Effector memory CD4-positive, alpha-beta T cell (primary cell): Measurements from ENCODE around the gene OLFML1.
A peak's percentile ranks its signal among the peaks of the same experiment; 100 is the strongest.

ENCODE experiments used
- DNase-seq, 3 donors: peaks; one replicate each; pipeline ENCODE4 v3.0.0-alpha.2; 2020
- H3K27ac ChIP-seq: 2 replicates; pipeline ENCODE4 v1.7.0; 2013; ENCODE audit warnings: mild to moderate bottlenecking, low read length, moderate library complexity; ENCODE audit not compliant: insufficient read depth, poor library complexity, severe bottlenecking
- H3K27me3 ChIP-seq: replicated peaks from 2 replicates; pipeline ENCODE4 v1.7.0; 2013; ENCODE audit warnings: mild to moderate bottlenecking, low read length; ENCODE audit not compliant: insufficient read depth, control insufficient read depth, poor library complexity, severe bottlenecking
- H3K36me3 ChIP-seq: 2 replicates; pipeline ENCODE4 v1.7.0; 2013; ENCODE audit warnings: mild to moderate bottlenecking, low read length, moderate library complexity; ENCODE audit not compliant: control insufficient read depth, insufficient read depth
- H3K4me1 ChIP-seq: 2 replicates; pipeline ENCODE4 v1.7.0; 2013; ENCODE audit warnings: low read length, mild to moderate bottlenecking; ENCODE audit not compliant: control insufficient read depth, insufficient read depth, poor library complexity, severe bottlenecking
- H3K4me3 ChIP-seq: 2 replicates; pipeline ENCODE4 v1.7.0; 2013; ENCODE audit warnings: low read length, low read depth, mild to moderate bottlenecking; ENCODE audit not compliant: insufficient read depth, poor library complexity, severe bottlenecking
- H3K9me3 ChIP-seq: 2 replicates; pipeline ENCODE4 v1.7.0; 2013; ENCODE audit warnings: mild to moderate bottlenecking, low read length, moderate library complexity; ENCODE audit not compliant: control insufficient read depth
- total RNA-seq, 3 donors: gene quantifications; one replicate each; lab custom pipeline; 2026; lab: John Stamatoyannopoulos, UW

OLFML1 gene
- total RNA-seq, result 0 reads per million in 3 donors

GRCh38 chr11:7485186-7486097 is at the start of gene OLFML1:
OLFML1 (plus strand) TSS chr11:7485506; CDS start chr11:7485876, 370 bp downstream.
- Histone ChIP-seq H3K27ac (no peak within 1 kb of the TSS), H3K4me1 (no peaks in the 10 kb centered on the region), H3K4me3 (no peak within 1 kb of the TSS), H3K36me3 (no peaks in the 10 kb centered on the region), H3K9me3 (no peaks in the 10 kb centered on the region), H3K27me3 (no peaks in the 10 kb centered on the region)
- DNase-seq, result no peak

- H3K27me3 ChIP-seq, result no peaks in the 10 kb centered on the region
- H3K4me1 ChIP-seq, result no peaks in the 10 kb centered on the region
- H3K27ac ChIP-seq, result no peak overlapping the region
- no peaks in the 10 kb centered on the region for H3K9me3 ChIP-seq
- DNase-seq, result no peak
- H3K36me3 ChIP-seq, result no peaks in the 10 kb centered on the region
- H3K4me3 ChIP-seq, result no peak overlapping the region
Measured at GRCh38 chr11:7436146-7436545, 49.2 kb upstream of the OLFML1 start.

GRCh38 chr11:7436657-7437056 is 48.6 kb upstream of the OLFML1 start:
- DNase-seq, result no peak
- peak overlapping the region; percentile 32 for H3K27ac ChIP-seq

GRCh38 chr11:7437696-7438095 is 47.6 kb upstream of the OLFML1 start:
- no peak for DNase-seq
- H3K4me3 ChIP-seq, result no peak overlapping the region
- no peaks in the 10 kb centered on the region for H3K36me3 ChIP-seq
- no peaks in the 10 kb centered on the region for H3K4me1 ChIP-seq
- no peak overlapping the region for H3K27ac ChIP-seq
- H3K27me3 ChIP-seq, result no peaks in the 10 kb centered on the region
- no peaks in the 10 kb centered on the region for H3K9me3 ChIP-seq

More at GRCh38 chr11:7436657-7437056, 48.6 kb upstream of the OLFML1 start:
- no peak overlapping the region for H3K4me3 ChIP-seq
- no peaks in the 10 kb centered on the region for H3K4me1 ChIP-seq
- H3K27me3 ChIP-seq, result no peaks in the 10 kb centered on the region
- no peaks in the 10 kb centered on the region for H3K9me3 ChIP-seq
- no peaks in the 10 kb centered on the region for H3K36me3 ChIP-seq

GRCh38 chr11:7439746-7440320 is 45.5 kb upstream of the OLFML1 start:
- H3K27ac ChIP-seq, result no peak overlapping the region
- no peaks in the 10 kb centered on the region for H3K9me3 ChIP-seq
- H3K4me3 ChIP-seq, result no peak overlapping the region
- H3K27me3 ChIP-seq, result no peaks in the 10 kb centered on the region
- no peaks in the 10 kb centered on the region for H3K4me1 ChIP-seq
- H3K36me3 ChIP-seq, result no peaks in the 10 kb centered on the region
- DNase-seq, result no peak

- Histone ChIP-seq H3K27ac (no peak overlapping the region), H3K36me3 (no peaks in the 10 kb centered on the region), H3K4me1 (no peaks in the 10 kb centered on the region), H3K27me3 (no peaks in the 10 kb centered on the region), H3K4me3 (no peak overlapping the region), H3K9me3 (no peaks in the 10 kb centered on the region)
- DNase-seq, result peak in 2 of 3 donors; percentile 24 to 53
Measured at GRCh38 chr11:7442588-7443215, 42.6 kb upstream of the OLFML1 start.

- Histone ChIP-seq H3K4me1 (no peaks in the 10 kb centered on the region), H3K4me3 (no peak overlapping the region), H3K9me3 (no peaks in the 10 kb centered on the region), H3K36me3 (no peaks in the 10 kb centered on the region), H3K27me3 (no peaks in the 10 kb centered on the region), H3K27ac (no peak overlapping the region)
- no peak for DNase-seq
Measured at GRCh38 chr11:7444091-7444981, 41.0 kb upstream of the OLFML1 start.

GRCh38 chr11:7445564-7445963 is 39.7 kb upstream of the OLFML1 start:
- Histone ChIP-seq H3K4me3 (no peak overlapping the region), H3K36me3 (no peaks in the 10 kb centered on the region), H3K9me3 (no peaks in the 10 kb centered on the region), H3K4me1 (no peaks in the 10 kb centered on the region), H3K27ac (no peak overlapping the region), H3K27me3 (no peaks in the 10 kb centered on the region)
- no peak for DNase-seq

- Histone ChIP-seq H3K36me3 (no peaks in the 10 kb centered on the region), H3K27ac (no peak overlapping the region), H3K4me3 (no peak overlapping the region), H3K27me3 (no peaks in the 10 kb centered on the region), H3K4me1 (no peaks in the 10 kb centered on the region), H3K9me3 (no peaks in the 10 kb centered on the region)
- no peak for DNase-seq
Measured at GRCh38 chr11:7448201-7448600, 37.1 kb upstream of the OLFML1 start.
